ENCODE measurements around the gene CCDC122. TPM values are rescaled to one million over a fixed set of nuclear protein-coding genes. Genes with fewer than 3 reads are reported as not detected.
"Not testable (repeated sequence)": the region's sequence is repeated elsewhere in the genome, so short reads cannot be mapped to it uniquely, and the experiment has no call there.

CCDC122 gene
- total RNA-seq, 1 donor from 2014 or later = 8.3 TPM

- no peak for TF ChIP-seq CTCF (IDR thresholded peaks at IDR 0.05)
- H3K27ac Mint-ChIP-seq (ENCODE audit: unreplicated experiment) = no peak overlapping the region
- H3K36me3 Mint-ChIP-seq (ENCODE audit: low read depth) = peaks cover 20% of the 10 kb centered on the region
- peaks cover 20% of the 10 kb centered on the region for H3K9me3 Mint-ChIP-seq (ENCODE audit: low read depth)
- DNase-seq (ENCODE audit: low spot score) = no peak
- H3K4me1 Mint-ChIP-seq (ENCODE audit: low read depth) = peaks cover 10% of the 10 kb centered on the region
- no peaks in the 10 kb centered on the region for H3K27me3 Mint-ChIP-seq (ENCODE audit: low read depth)
- no peak overlapping the region for H3K4me3 Mint-ChIP-seq (ENCODE audit: unreplicated experiment)
Observed at GRCh38 chr13:43846496-43847158, 32.9 kb downstream of the CCDC122 start.

GRCh38 chr13:43838909-43839308 lies 40.6 kb downstream of the CCDC122 start:
- H3K4me3 Mint-ChIP-seq (ENCODE audit: unreplicated experiment) = no peak overlapping the region
- no peak overlapping the region for H3K27ac Mint-ChIP-seq (ENCODE audit: unreplicated experiment)
- no peaks in the 10 kb centered on the region for H3K27me3 Mint-ChIP-seq (ENCODE audit: low read depth)
- TF ChIP-seq CTCF (IDR thresholded peaks at IDR 0.05) = no peak
- H3K9me3 Mint-ChIP-seq (ENCODE audit: low read depth) = peaks cover 13% of the 10 kb centered on the region
- no peaks in the 10 kb centered on the region for H3K36me3 Mint-ChIP-seq (ENCODE audit: low read depth)
- H3K4me1 Mint-ChIP-seq (ENCODE audit: low read depth) = no peaks in the 10 kb centered on the region
- DNase-seq (ENCODE audit: low spot score) = no peak

GRCh38 chr13:43835701-43836100 lies 43.8 kb downstream of the CCDC122 start:
- Mint-ChIP-seq H3K4me3 (ENCODE audit: unreplicated experiment) (no peak overlapping the region), H3K4me1 (ENCODE audit: low read depth) (peaks cover 16% of the 10 kb centered on the region), H3K36me3 (ENCODE audit: low read depth) (no peaks in the 10 kb centered on the region), H3K9me3 (ENCODE audit: low read depth) (peaks cover 7% of the 10 kb centered on the region), H3K27me3 (ENCODE audit: low read depth) (no peaks in the 10 kb centered on the region), H3K27ac (ENCODE audit: unreplicated experiment) (no peak overlapping the region)
- TF ChIP-seq CTCF (IDR thresholded peaks at IDR 0.05) = no peak
- DNase-seq (ENCODE audit: low spot score) = no peak

- Mint-ChIP-seq H3K4me3 (ENCODE audit: unreplicated experiment) (no peak overlapping the region), H3K27me3 (ENCODE audit: low read depth) (no peaks in the 10 kb centered on the region), H3K9me3 (ENCODE audit: low read depth) (peaks cover 4% of the 10 kb centered on the region), H3K4me1 (ENCODE audit: low read depth) (peaks cover 22% of the 10 kb centered on the region), H3K36me3 (ENCODE audit: low read depth) (no peaks in the 10 kb centered on the region), H3K27ac (ENCODE audit: unreplicated experiment) (no peak overlapping the region)
- no peak for TF ChIP-seq CTCF (IDR thresholded peaks at IDR 0.05)
- DNase-seq (ENCODE audit: low spot score) = no peak
Observed at GRCh38 chr13:43831088-43831487, 48.5 kb downstream of the CCDC122 start.

GRCh38 chr13:43830497-43830881 lies 49.1 kb downstream of the CCDC122 start:
- no peaks in the 10 kb centered on the region for H3K27me3 Mint-ChIP-seq (ENCODE audit: low read depth)
- no peak for DNase-seq (ENCODE audit: low spot score)
- H3K9me3 Mint-ChIP-seq (ENCODE audit: low read depth) = peaks cover 4% of the 10 kb centered on the region
- no peak overlapping the region for H3K4me3 Mint-ChIP-seq (ENCODE audit: unreplicated experiment)
- peak overlapping the region; percentile 67 for H3K27ac Mint-ChIP-seq (ENCODE audit: unreplicated experiment)
- peaks cover 22% of the 10 kb centered on the region for H3K4me1 Mint-ChIP-seq (ENCODE audit: low read depth)
- no peaks in the 10 kb centered on the region for H3K36me3 Mint-ChIP-seq (ENCODE audit: low read depth)
- TF ChIP-seq CTCF (IDR thresholded peaks at IDR 0.05) = no peak

GRCh38 chr13:43824656-43825055 lies 54.9 kb downstream of the CCDC122 start:
- H3K4me3 Mint-ChIP-seq (ENCODE audit: unreplicated experiment); DNase-seq (ENCODE audit: low spot score); H3K27me3 Mint-ChIP-seq (ENCODE audit: low read depth): not testable (repeated sequence)

More at GRCh38 chr13:43824656-43825055, 54.9 kb downstream of the CCDC122 start:
- not testable (repeated sequence) for H3K36me3 Mint-ChIP-seq (ENCODE audit: low read depth); H3K4me1 Mint-ChIP-seq (ENCODE audit: low read depth); H3K27ac Mint-ChIP-seq (ENCODE audit: unreplicated experiment); H3K9me3 Mint-ChIP-seq (ENCODE audit: low read depth)
